22Rv1 (cell line): Measurements from ENCODE around the gene UNC79.

Experiments
- CTCF ChIP-seq: fragments of 450-650 bp; IDR thresholded peaks from 2 replicates; pipeline ENCODE4 v1.5.1; 2017; ENCODE audit warnings: mild to moderate bottlenecking
- ZFX ChIP-seq: fragments of 450-650 bp; IDR thresholded peaks from 2 replicates; pipeline ENCODE4 v1.6.1; 2017; ENCODE audit warnings: antibody characterized with exemption, borderline replicate concordance

GRCh38 chr14:93655078-93655750 is 224.5 kb downstream of the UNC79 start:
- peak; percentile 74 for TF ChIP-seq CTCF
- no peak for TF ChIP-seq ZFX
